Hepatic stellate cell (primary cell): Measurements from ENCODE around the gene SGPP2.
"Not testable (repeated sequence)": the region's sequence is repeated elsewhere in the genome, so short reads cannot be mapped to it uniquely, and the experiment has no call there.

Source experiments
- DNase-seq: peaks from one replicate; pipeline ENCODE4 v3.0.0; 2011; ENCODE audit warnings: low spot score

Gene SGPP2

GRCh38 chr2:222424276-222424728, at the start of gene SGPP2:
TSS of gene SGPP2 (plus strand) at chr2:222424543. CDS start at chr2:222424603, 60 bp downstream.
- no peak for DNase-seq

- no peak for DNase-seq
These were observed 48.5 kb upstream of the SGPP2 start for GRCh38 chr2:222375798-222376197.

GRCh38 chr2:222380456-222380855, 43.9 kb upstream of the SGPP2 start:
- no peak for DNase-seq

- no peak for DNase-seq
These were observed 42.8 kb upstream of the SGPP2 start for GRCh38 chr2:222381566-222381965.

GRCh38 chr2:222383255-222383654, 41.1 kb upstream of the SGPP2 start:
- no peak for DNase-seq

GRCh38 chr2:222391743-222392285, 32.5 kb upstream of the SGPP2 start:
- DNase-seq = no peak

GRCh38 chr2:222393733-222394267, 30.5 kb upstream of the SGPP2 start:
- no peak for DNase-seq

- no peak for DNase-seq
These were observed 25.9 kb upstream of the SGPP2 start for GRCh38 chr2:222398446-222398885.

GRCh38 chr2:222399038-222399783, 25.1 kb upstream of the SGPP2 start:
- DNase-seq = no peak

GRCh38 chr2:222404151-222404905, 20.0 kb upstream of the SGPP2 start:
- DNase-seq = no peak

- no peak for DNase-seq
These were observed 15.7 kb upstream of the SGPP2 start for GRCh38 chr2:222408684-222409083.

- no peak for DNase-seq
These were observed 13.8 kb upstream of the SGPP2 start for GRCh38 chr2:222410534-222410933.

GRCh38 chr2:222412334-222412733, 12.0 kb upstream of the SGPP2 start:
- not testable (repeated sequence) for DNase-seq

- no peak for DNase-seq
These were observed 10.9 kb upstream of the SGPP2 start for GRCh38 chr2:222413295-222413911.

- DNase-seq = no peak
These were observed 5.6 kb upstream of the SGPP2 start for GRCh38 chr2:222418739-222419138.

- DNase-seq = no peak
These were observed 3.8 kb upstream of the SGPP2 start for GRCh38 chr2:222420508-222420907.

- no peak for DNase-seq
These were observed 2.7 kb upstream of the SGPP2 start for GRCh38 chr2:222421626-222422025.

- no peak for DNase-seq
These were observed 1.2 kb upstream of the SGPP2 start for GRCh38 chr2:222423186-222423585.

GRCh38 chr2:222423632-222424275, 589 bp upstream of the SGPP2 start:
- DNase-seq = no peak

GRCh38 chr2:222424729-222425671, 657 bp downstream of the SGPP2 start:
- DNase-seq = no peak
